NCI-H1417 (cell line): Measurements from ENCODE around the gene MIGA2.

ENCODE experiments used
- DNase-seq, 3 experiments: peaks; one replicate each; lab custom pipeline; 2025; lab: John Stamatoyannopoulos, UW

MIGA2 gene

GRCh38 chr9:129036923-129037766 lies 719 bp downstream of the MIGA2 start:
- peak in 1 of 3 experiments; percentile 44 for DNase-seq

DNA sequence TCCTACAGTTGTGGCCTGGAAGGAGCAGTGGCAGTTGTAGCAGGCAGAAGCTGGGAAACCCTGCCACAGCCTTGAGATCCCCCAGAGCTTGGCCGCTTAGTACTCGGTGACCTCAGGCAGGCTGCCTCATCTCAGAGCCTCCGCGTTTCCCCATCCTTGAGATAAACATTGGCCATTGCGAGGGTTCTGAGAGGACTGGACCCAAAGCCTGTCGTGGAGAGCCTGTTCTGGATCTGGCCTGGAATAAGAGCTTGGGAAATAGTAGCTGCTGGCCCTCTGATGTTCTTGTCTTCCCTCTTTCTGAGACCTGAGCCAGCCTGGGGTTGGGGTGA lies 1.3 kb downstream of the MIGA2 start:
- DNase-seq: no peak

DNA sequence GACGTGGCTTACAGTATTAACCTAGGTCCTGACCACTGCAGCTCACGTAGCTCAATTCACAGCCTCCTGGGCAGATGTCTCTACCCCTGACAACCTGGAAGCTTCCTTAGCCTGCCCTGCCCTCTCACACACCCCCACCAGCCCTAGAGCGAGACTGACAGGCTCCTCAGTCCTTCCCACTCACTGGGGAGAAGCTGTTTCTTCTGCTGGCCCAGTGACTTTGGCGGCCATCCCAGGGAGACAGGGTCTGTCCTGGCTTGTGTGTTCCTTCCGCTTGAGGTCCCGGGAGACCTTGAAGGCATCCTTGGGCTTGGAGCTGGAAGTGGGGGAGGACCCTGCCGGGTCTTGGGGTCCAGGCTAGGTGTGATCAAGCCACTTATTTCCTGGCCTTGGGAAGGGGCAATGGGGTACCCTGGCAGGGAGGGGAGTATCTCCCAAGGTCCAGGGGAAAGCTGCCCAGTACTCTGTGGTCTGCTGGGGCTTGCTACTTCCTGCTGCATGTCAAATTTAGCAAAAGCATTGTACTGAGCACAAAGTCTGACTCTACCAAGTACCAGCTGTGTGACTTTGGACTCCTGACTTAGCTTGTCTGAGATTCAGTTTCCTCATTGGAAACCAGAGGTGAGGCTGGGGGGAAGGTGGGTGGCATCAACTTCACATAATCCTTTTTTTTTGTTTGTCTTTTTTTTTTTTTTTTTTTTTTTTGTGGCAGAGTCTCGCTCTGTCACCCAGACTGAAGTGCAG lies 1.9 kb downstream of the MIGA2 start:
- DNase-seq: no peak

GRCh38 chr9:129040113-129040643 lies 3.8 kb downstream of the MIGA2 start:
- DNase-seq: no peak

DNA sequence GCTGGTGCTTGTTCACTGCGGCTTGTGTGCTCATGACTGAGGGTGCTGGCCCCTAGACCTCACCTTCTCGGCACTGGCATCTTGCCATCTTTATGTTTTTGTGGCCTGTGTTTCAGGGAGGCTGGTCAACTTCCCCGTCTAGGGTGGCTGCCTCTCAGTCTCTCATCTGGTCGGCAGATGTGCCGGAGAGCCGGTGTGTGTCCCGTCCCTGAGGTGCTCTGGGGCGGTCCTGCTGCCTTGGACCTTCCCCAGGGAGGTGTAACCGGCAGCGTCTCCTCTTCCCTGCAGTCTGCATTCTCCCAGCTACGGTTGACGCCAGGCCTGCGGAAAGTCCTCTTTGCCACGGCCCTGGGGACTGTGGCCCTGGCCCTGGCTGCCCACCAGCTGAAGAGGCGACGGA lies 5.6 kb downstream of the MIGA2 start:
- no peak for DNase-seq

GRCh38 chr9:129052592-129052991 lies 16.2 kb downstream of the MIGA2 start:
- DNase-seq: no peak

DNA sequence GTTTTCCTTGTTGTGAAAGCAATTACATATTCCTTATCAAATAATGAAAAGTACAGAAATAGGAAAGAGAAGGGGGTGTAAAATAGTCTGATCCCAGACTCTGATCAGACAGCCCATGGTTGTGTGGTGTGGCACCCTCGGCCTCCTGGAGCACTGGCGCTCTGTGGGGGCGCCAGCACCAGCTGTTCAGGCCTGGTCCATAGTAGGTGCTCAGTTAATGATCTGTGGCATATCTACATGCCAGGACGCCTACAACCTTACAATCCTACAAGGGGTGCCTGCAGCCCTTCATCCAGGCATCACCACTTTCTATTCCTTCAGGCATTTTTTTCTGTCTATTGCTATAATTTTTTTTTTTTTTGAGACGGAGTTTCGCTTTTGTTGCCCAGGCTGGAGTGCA lies 16.6 kb downstream of the MIGA2 start:
- DNase-seq: no peak

- DNase-seq: no peak
These were observed 17.9 kb downstream of the MIGA2 start for GRCh38 chr9:129054163-129054851.

DNA sequence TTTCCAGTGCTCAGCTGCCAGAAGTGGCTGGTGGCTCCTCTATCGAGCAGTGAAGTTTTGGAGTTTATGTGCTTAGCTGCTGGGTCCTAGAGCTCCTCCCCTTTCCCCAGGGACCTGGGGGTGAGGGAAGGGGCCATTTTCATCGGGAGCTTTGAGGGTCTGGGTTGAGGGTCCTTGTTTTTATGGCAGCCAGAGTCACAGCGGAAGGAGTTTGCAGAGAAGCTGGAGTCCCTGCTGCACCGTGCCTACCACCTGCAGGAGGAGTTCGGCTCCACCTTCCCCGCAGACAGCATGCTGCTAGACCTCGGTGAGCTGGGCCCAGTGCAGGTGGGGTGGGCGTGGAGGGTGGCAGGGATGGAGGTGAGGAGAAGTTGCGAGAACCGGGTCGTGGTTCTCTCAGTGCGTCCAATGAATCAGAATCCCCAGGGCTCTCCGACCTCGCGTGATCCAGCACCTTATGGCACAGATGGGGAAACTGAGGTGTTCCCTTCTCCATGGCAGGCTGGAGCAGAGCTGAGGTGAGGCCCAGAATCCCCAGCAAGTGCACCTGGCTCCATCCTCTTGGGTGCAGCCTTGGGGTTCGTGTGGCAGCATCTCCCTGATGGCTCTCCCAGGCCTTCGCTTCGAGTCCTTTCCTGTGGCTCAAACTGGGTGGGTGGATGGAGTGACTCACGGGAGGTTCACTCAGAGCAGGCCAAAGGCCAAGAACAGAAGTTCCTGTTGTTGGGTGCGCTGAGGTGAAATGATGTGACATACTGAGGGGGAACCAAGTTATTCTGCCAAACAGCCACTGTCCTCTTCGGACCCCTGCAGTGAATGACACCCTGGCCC lies 22.8 kb downstream of the MIGA2 start:
- no peak for DNase-seq

- no peak for DNase-seq
These were observed 23.7 kb downstream of the MIGA2 start for GRCh38 chr9:129059796-129060785.

- no peak for DNase-seq
These were observed 24.6 kb downstream of the MIGA2 start for GRCh38 chr9:129060991-129061390.

GRCh38 chr9:129063061-129063460 lies 26.6 kb downstream of the MIGA2 start:
- DNase-seq: no peak

DNA sequence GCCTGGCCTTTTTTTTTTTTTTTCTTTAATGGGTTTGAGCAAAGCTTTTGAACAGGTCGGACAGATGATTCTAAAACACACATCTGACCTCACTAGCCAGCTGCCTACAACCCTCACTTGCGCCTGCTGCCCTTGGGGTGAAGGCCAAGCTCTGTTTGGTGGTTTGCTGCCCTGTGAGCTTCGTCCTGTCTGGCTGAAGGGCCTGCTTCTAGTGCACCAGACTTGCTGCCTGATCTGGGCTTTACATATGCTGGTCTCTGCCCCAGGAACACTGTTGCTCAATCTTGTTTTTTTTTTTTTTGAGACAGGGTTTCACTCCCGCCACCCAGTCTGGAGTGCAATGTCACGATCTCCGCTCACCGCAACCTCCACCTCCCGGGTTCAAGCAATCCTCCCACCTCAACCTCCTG lies 28.1 kb downstream of the MIGA2 start:
- no peak for DNase-seq

GRCh38 chr9:129068110-129068509 lies 31.7 kb downstream of the MIGA2 start:
- no peak for DNase-seq

DNA sequence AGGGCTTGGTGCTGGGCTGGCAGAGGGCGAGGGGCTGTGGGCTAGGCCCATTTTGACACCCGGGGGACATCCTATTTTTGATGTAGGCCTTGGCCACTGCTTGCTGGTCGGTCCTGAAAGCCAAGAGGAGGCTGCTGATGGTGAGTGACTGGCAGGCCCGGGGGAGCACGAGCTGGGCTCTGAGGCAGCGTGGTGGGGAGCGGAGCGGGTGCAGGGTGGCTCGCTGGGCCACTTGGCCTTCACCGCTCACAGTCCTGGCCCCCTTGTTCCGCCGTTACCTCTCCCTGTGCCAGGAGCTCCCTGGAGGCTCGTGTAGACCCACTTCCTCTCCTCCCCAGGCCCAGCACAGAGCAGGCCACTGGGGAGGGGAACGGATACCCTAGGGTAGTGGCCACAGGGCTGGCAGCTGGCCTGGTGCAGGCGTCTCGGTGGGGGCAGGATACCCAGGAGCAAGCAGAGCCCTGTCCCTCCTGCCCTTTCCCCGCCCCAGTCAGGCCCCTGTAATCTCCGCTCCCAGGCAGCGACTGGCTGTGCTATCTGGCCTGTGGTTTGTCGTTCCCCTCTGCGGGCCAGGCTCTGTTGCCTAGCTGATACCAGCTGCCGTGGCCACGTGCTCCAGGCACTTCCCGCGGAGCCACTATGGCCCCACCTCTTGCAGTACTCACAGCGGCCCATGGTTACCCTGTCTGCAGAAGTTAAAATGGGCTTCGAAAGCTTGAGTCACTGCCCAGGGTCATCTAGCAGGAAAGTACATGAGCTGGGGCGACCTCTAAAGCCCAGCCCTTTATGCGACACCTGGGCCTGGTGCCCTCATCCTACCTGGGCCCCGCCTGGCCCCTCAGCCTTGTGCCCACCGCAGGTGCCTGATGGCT lies 32.8 kb downstream of the MIGA2 start:
- DNase-seq: no peak

DNA sequence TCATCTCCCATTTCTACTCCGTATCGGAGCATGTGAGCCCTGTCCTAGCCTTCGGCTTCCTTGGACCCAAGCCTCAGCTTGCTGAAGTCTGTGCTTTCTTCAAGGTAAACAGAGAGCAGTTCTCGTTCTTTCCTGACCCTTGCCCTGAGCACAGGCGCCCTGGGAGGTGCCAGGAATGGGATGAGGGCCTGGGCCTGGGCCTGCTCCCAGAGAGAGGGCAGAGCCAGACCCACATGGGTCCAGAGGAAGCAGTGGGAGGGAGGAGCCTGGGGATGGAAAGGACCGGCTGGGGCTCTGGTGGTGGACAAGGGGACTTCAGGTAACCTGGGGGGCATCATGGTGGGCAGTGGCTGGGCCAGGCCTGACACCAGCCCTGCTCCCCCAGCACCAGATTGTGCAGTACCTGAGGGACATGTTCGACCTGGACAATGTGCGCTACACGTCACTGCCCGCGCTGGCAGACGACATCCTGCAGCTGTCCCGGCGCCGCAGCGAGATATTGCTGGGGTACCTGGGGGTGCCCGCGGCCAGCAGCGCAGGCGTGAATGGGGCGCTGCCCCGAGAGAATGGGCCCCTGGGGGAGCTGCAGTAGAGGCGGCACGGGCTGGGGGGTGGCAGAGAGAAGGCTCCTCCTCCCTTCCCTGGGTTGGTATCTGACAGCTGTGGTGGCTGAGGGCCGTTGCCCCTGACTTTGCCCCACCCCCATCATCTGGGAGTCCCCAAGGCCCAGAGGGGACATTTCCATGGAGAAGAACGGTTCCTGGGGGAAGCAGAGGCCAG lies 33.6 kb downstream of the MIGA2 start:
- DNase-seq: no peak

DNA sequence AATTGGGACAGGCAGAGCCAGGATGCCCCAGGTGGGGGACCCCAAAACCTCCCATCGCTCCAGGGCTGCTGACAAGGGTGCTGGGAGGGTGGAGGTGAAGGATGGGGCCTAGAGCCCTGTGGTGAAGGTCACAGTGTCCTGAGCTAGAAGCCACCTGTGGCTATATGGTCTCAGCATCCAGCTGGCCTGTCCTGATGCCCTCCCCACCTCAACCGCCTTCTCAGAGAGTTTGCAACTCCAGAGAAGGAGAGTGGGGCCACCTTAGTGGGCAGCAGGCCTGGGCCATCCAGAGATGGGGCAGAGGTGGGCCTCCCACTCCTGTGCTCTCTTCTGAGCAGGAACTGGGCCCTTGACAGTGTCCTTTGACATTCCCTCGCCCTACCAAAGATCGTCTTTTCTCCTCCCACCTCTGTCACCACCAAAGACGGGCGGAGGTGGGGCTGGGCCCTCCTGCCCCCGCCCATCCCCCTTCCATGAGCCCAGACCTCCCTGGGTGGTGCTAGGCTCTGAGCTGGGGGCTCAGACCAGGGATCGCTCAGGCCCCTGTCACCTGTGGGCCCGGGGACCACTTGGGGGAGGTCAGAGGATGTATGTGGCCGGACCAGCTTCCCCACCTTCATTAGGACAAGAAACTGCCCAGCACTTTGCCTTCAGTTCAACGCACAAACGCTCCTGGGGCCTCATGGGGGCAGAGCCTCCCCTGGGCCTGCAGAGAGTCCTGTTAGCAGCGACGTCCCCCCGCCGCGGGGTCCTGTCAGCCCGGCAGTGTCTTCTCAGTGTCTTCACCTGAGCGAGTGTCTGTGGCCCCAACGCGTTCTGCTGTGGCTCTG lies 34.5 kb downstream of the MIGA2 start:
- DNase-seq: no peak
